Activated CD8-positive, alpha-beta T cell treated with anti-CD3 and anti-CD28 coated beads for 36 hours (primary cell): Measurements from ENCODE around the gene RBMS2. TPM values are rescaled to one million over a fixed set of nuclear protein-coding genes. Genes with fewer than 3 reads are reported as not detected.

Experiments used
- ATAC-seq: fragments of 200-7000 bp; cut with Tn5 transposase; one replicate; pipeline ENCODE4 v1.10.0; 2021; ENCODE audit warnings: mild to moderate bottlenecking, moderate library complexity
- CTCF ChIA-PET: fragments of 350-600 bp; sonication (Branson Sonifier 250); formaldehyde crosslinking; loops from one replicate; lab custom pipeline; 2021; ENCODE audit warnings: antibody characterized with exemption; lab: Charles Lee
- POLR2A ChIA-PET: fragments of 350-600 bp; sonication (Branson Sonifier 250); formaldehyde crosslinking; loops from one replicate; lab custom pipeline; 2021; ENCODE audit warnings: antibody characterized with exemption; lab: Charles Lee
- DNase-seq: peaks from one replicate; pipeline ENCODE4 v3.0.0-alpha.2; 2020
- H3K27ac Mint-ChIP-seq: one replicate; pipeline ENCODE4 v1.8.0; 2021; ENCODE audit warnings: mild to moderate bottlenecking, mixed read lengths
- H3K27me3 Mint-ChIP-seq: one replicate; pipeline ENCODE4 v1.8.0; 2021; ENCODE audit warnings: mixed read lengths
- H3K36me3 Mint-ChIP-seq: one replicate; pipeline ENCODE4 v1.8.0; 2021; ENCODE audit warnings: low read depth, mixed read lengths
- H3K4me1 Mint-ChIP-seq: one replicate; pipeline ENCODE4 v1.8.0; 2021; ENCODE audit warnings: low read depth, mixed read lengths
- H3K4me3 Mint-ChIP-seq: one replicate; pipeline ENCODE4 v1.8.0; 2021; ENCODE audit warnings: mild to moderate bottlenecking, moderate library complexity, mixed read lengths
- H3K9me3 Mint-ChIP-seq: one replicate; pipeline ENCODE4 v1.8.0; 2021; ENCODE audit warnings: mixed read lengths
- CTCF ChIP-seq: fragments of 200-600 bp; IDR thresholded peaks from one replicate; pipeline ENCODE4 v1.8.0; 2022; ENCODE audit warnings: antibody characterized with exemption, mild to moderate bottlenecking
- intact Hi-C: fragments of 100-400 bp; cut with micrococcal nuclease; formaldehyde crosslinking; loops from one replicate; pipeline ENCODE4 v1.10.0; 2022
- total RNA-seq, 2 experiments: library from RNA; stranded (reverse); gene quantifications; one replicate each; pipeline ENCODE4 v1.2.3, GENCODE V29; 2021

RBMS2 gene
- total RNA-seq, 2 experiments from 2014 or later = 2.8 to 3.1 TPM

- no peak for TF ChIP-seq CTCF
- DNase-seq = no peak
- POLR2A ChIA-PET = no interaction called here
- Mint-ChIP-seq H3K4me1 (no peaks in the 10 kb centered on the region), H3K27ac (no peak overlapping the region), H3K4me3 (no peak overlapping the region), H3K9me3 (no peaks in the 10 kb centered on the region), H3K27me3 (no peaks in the 10 kb centered on the region), H3K36me3 (no peaks in the 10 kb centered on the region)
- intact Hi-C loops = no loop called here
- CTCF ChIA-PET = interaction anchor here (1.4 kb wide), 1 partner anchor 38 kb away, joined by 3 read pairs; no protein-coding TSS in a partner anchor
- no peak for ATAC-seq
Observed at GRCh38 chr12:56551070-56551469, 29.4 kb downstream of the RBMS2 start.

DNA sequence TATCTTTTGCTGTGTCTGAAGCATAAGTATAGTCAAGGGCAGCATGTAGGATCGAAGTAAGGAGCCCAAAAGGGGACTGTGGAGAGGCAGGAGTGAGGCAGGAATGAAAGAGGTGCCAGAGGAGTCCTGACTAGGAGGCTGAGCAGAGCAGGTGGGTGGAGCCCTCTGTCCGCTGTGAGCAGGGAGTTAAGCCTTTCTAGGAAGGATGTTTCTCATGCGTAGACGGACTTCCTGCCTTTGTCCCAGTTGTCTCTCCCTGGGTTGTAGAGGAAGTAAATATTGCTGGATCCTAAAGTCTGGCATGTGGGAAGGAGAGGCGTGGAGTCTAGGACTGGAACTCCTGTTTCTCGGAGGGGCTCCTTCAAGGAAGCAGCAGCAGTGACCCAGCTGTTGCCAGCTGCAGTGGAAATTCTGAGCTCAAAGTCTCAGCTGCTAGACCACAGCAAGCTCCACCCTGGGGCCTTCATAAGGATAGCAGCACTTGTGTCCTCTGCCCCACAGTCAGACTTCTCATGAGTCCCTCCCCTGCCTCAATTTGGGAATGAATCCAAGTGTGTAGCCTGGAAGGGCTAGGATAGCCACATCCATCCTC is 44.0 kb downstream of the RBMS2 start:
- no peaks in the 10 kb centered on the region for H3K27me3 Mint-ChIP-seq
- ATAC-seq (peak; percentile 85), DNase-seq (peak; percentile 74)
- peak overlapping the region; percentile 40 for H3K27ac Mint-ChIP-seq
- peaks cover 25% of the 10 kb centered on the region for H3K4me1 Mint-ChIP-seq
- intact Hi-C loops = no loop called here
- H3K36me3 Mint-ChIP-seq = no peaks in the 10 kb centered on the region
- peak overlapping the region; percentile 37 for H3K4me3 Mint-ChIP-seq
- CTCF ChIA-PET = interaction anchor here (0.9 to 3.0 kb wide), 3 partner anchors 9 to 52 kb away, joined by 4 to 11 read pairs (median 6); no protein-coding TSS in a partner anchor
- POLR2A ChIA-PET = interaction anchor here (0.6 to 0.8 kb wide), 2 partner anchors 16 to 19 kb away, joined by 3 read pairs; no protein-coding TSS in a partner anchor
- H3K9me3 Mint-ChIP-seq = no peaks in the 10 kb centered on the region
- no peak for TF ChIP-seq CTCF

DNA sequence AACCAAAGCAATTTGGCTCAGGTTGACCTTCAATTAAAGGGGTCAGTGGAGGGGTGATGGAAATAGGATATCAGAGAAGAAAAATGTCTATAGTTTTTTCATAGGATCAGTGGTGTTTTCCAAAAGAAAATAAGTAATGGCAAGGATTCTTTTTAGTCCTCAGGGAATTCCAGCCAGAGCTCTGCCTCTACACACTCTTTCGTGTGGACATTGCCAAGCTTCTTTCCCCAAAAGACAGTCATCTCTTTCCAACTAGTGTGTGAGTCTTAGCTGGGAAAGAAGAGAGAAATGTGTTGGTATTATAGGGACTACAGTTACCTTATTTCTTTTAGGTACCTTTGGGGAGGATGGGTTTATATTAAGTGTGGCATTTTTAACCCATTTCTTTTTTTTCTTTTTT is 46.5 kb downstream of the RBMS2 start:
- DNase-seq (no peak), ATAC-seq (no peak)
- intact Hi-C loops = no loop called here
- TF ChIP-seq CTCF = no peak
- no peak overlapping the region for H3K4me3 Mint-ChIP-seq
- no peaks in the 10 kb centered on the region for H3K9me3 Mint-ChIP-seq
- ChIA-PET CTCF (interaction anchor here (0.7 to 4.5 kb wide), 6 partner anchors 11 to 72 kb away, joined by 3 to 47 read pairs (median 4); no protein-coding TSS in a partner anchor), POLR2A (interaction anchor here (1.9 to 2.3 kb wide), 2 partner anchors 13 to 54 kb away, joined by 5 to 6 read pairs; no protein-coding TSS in a partner anchor)
- H3K27me3 Mint-ChIP-seq = no peaks in the 10 kb centered on the region
- no peaks in the 10 kb centered on the region for H3K36me3 Mint-ChIP-seq
- H3K27ac Mint-ChIP-seq = no peak overlapping the region
- H3K4me1 Mint-ChIP-seq = peaks cover 37% of the 10 kb centered on the region

GRCh38 chr12:56571121-56571520 is 49.5 kb downstream of the RBMS2 start:
- POLR2A ChIA-PET = no interaction called here
- CTCF ChIA-PET = interaction anchor here (1.0 to 4.5 kb wide), 7 partner anchors 10 to 69 kb away, joined by 4 to 47 read pairs (median 7); no protein-coding TSS in a partner anchor
- Mint-ChIP-seq H3K36me3 (no peaks in the 10 kb centered on the region), H3K27ac (no peak overlapping the region), H3K9me3 (no peaks in the 10 kb centered on the region), H3K4me1 (peaks cover 35% of the 10 kb centered on the region), H3K27me3 (no peaks in the 10 kb centered on the region), H3K4me3 (no peak overlapping the region)
- no peak for ATAC-seq
- DNase-seq = no peak
- intact Hi-C loops = loop anchor here (5.0 kb wide), 1 partner anchor 59 kb away; no protein-coding TSS in a partner anchor
- no peak for TF ChIP-seq CTCF

DNA sequence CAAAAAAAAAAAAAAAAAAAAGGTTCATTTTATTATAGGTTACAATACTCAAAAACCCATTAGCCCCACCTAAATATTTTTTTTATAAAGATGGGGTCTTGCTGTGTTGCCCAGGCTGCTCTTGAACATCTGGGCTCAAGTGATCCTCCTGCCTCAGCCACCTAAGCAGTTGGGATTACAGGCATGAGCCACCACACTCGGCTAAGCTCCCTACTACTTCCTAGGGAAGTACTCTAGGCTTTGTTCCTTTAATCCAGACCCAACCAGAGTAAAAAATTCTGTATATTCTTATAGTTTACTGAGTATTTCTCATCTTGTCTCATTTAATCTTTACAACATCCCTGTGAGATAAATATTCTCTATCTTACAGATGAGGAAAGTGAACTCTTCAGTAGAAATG is 50.7 kb downstream of the RBMS2 start:
- Mint-ChIP-seq H3K9me3 (no peaks in the 10 kb centered on the region), H3K36me3 (no peaks in the 10 kb centered on the region), H3K4me3 (no peak overlapping the region), H3K4me1 (peaks cover 34% of the 10 kb centered on the region), H3K27ac (no peak overlapping the region), H3K27me3 (no peaks in the 10 kb centered on the region)
- ATAC-seq (no peak), DNase-seq (no peak)
- intact Hi-C loops = loop anchor here (5.0 kb wide), 1 partner anchor 60 kb away; no protein-coding TSS in a partner anchor
- TF ChIP-seq CTCF = no peak
- POLR2A ChIA-PET = no interaction called here
- CTCF ChIA-PET = interaction anchor here (0.6 to 4.6 kb wide), 5 partner anchors 9 to 108 kb away, joined by 3 to 39 read pairs (median 7); no protein-coding TSS in a partner anchor
